Activated CD4-positive, CD25-positive, alpha-beta regulatory T cell treated with anti-CD3 and anti-CD28 coated beads, Interleukin-2, amount 50 U/mL, for 24 hours (primary cell): ENCODE measurements around the gene ENGASE.

Source experiments
- ATAC-seq, 2 donors: fragments of 150-1000 bp; cut with Tn5 transposase; one replicate each; pipeline ENCODE4 v1.10.0; 2021; ENCODE audit warnings: mild to moderate bottlenecking in 1 of 2, moderate library complexity in 1 of 2

ENGASE gene

DNA sequence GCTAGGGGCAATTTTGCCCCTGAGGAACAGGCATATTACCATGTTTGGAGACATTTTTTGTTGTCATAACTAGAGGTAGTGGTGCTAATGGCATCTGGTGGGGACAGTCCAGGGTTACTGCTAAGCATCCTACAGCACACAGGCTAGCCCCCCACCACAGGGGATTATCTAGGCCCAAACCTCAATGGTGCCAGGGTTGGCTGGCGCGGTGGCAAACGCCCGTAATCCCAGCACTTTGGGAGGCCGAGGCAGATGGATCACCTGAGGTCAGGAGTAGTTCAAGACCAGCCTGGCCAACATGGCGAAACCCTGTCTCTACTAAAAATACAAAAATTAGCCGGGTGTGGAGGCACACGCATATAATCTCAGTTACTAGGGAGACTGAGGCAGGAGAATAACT lies 35.5 kb upstream of the ENGASE start:
- ATAC-seq: no peak

DNA sequence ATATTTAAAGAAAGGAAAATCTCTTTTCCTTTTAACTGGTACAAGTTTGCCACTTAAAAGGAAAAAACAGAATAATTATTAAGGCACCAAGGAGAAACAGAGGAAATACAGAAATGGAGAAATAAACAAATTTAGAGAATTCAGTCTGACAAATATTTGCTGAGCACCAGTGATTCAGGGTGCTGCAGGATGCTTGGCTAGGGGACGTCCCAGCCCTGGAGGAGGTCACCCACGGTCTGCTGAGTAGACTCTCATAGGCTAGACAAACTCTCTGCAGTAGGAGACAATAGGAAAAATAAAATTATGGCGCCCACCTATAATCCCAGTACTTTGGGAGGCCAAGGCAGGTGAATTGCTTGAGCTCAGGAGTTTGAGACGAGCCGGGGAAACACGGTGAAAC lies 34.7 kb upstream of the ENGASE start:
- no peak for ATAC-seq

DNA sequence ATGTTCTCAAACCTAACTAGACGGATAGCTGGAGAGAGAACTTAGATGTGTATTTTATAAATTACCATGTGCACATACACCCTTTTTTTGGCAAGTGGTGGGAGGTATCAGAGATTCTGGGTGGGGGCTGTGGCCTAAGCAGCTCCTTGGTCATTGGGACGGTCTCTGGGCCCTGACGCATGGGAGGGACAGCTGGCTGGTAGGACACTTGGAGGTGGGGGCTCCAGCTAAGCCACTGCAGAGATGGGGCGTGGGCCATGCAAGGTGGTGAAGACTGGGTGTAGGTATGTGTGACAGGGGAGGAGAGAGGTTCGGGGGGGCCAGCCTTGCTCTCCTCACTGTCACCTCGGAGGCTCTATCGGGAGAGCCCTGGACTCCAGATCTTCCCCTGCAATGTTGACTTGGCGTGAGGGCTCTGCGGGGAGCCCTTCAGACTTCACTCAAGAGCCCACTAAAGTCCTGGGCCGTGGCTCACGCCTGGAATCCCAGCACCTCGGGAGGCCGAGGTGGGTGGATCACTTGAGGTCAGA lies 33.5 kb upstream of the ENGASE start:
- no peak for ATAC-seq

DNA sequence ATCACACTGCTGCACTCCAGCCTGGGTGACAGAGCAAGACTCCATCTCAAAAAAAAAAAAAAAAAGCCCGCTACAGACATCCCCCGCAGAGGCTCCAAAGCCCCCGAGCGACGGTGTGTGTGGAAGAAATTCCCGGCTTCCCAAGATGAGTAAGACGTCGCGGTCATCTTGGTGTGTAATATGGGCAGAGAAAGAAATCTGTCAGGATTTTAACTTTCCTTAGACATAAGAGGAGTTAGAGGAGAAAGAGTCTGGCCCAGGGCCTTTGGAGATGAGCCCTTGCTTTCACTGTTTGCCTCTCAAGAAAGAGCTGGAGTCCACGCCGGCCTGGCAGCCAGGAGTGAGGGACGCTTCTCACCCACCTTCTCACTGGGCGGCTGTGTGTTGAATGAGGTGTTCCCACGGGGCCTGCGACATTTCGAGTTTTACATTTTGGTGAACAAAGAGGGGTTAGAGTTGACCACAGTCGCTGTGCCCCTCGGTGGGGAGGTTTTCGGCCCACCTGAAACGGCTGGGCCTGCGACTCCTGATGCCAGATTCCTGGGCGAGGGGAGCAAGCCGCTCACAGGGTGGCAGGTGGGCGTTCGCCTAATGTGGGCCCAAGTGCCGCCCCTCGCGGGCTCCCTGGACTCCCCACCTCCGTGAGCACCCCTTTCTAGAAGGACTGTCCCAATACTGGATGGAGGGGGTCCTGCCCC lies 32.8 kb upstream of the ENGASE start:
- ATAC-seq: no peak

DNA sequence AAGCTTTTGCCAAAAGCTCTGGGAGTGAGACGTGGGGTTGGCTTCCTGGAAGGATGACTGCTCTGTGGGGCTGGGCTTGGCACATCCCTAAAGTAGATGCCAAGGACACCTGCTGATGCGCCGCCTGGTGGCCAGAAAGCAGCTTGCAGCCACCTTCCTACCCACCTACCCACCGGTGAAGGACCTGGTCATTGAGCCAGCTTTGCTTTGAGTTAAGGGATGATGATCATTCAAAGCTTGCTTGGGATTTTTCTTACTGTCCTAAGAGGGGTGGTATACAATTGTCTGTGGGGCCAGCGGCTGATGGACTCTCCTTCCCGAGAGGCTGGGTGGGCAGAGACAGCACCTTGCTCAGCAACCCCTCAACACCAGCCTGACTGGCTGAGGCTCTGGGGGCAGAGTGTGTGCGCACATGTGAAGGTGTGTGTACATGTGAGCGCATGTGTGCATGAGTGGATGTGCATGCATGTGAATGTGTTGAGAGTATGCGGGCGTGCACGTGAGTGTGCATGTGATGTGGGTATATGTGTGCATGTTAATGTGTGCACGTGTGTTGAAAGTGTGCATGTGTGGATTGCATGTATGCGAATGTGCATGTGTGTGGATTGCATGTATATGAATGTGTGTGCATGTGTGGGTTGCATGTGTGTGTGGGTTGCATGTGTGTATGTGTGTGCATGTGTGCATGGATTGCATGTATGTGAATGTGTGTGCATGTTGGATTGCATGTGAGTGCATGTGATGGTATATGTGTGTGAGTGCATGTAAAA lies 32.0 kb upstream of the ENGASE start:
- ATAC-seq: peak in 1 of 2 donors; percentile 52

DNA sequence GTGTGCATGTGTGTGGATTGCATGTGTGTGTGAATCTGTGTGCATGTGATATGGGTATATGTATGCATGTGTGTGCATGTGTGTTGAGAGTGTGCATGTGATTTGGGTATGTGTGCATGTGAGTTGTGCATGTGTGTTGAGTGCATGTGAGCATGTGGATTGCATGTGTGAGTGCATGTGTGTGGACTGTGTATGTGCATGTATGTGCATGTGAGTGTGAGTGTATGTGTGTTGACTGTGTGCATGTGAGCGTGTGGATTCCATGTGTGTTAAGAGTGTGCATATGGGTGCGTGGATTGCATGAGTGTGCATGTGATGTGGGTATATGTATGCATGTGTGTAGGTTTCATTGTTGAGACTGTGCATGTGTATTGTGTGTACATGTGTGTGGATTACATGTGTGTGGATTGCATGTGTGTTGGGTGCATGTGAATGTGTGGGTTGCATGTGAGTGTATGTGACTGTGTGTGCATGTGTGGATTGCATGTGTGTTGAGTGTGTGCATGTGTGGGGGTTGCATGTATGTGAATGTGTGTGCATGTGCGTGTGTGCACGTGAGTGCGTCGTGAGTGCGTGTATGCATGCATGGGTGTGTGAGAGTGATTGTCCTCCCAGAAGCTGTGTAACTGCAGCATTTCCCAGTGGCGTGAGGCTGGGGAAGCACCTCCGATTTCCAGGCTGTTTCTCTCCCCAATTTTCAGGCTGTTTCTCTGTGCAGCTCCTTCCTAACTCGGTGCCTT lies 31.3 kb upstream of the ENGASE start:
- ATAC-seq: no peak

DNA sequence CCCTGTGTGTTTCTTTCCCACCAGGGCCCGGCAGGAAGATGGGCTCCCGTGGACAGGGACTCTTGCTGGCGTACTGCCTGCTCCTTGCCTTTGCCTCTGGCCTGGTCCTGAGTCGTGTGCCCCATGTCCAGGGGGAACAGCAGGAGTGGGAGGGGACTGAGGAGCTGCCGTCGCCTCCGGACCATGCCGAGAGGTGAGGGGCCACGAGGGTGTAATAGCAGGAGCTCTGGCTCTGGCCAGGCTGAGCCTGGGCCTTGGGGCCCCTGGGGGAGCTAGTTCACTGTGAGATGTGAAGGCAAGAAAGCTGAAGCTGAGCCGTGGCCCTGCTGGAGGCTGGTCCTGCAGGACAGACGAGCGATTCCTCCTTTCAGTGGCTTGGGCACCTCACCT lies 30.7 kb upstream of the ENGASE start:
- no peak for ATAC-seq

DNA sequence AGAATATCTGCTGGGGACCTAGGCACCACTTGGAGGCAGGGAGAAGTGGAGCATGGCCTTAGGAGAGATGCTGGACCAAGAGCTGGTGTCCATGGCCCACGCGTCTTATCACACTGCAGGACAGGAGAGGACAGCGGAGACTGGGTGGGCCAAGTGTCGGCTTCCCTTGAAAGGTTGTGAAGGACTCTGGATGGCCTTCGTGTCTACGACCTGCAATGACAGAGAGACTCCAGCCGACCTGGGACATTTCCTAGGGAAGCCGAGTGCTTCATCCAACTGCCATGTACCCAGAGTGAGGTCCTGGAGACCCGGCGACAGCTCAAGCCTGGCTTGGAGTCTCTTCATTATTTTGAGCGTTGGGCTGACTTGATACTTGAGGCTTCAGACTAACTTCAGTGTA lies 30.2 kb upstream of the ENGASE start:
- ATAC-seq: no peak

DNA sequence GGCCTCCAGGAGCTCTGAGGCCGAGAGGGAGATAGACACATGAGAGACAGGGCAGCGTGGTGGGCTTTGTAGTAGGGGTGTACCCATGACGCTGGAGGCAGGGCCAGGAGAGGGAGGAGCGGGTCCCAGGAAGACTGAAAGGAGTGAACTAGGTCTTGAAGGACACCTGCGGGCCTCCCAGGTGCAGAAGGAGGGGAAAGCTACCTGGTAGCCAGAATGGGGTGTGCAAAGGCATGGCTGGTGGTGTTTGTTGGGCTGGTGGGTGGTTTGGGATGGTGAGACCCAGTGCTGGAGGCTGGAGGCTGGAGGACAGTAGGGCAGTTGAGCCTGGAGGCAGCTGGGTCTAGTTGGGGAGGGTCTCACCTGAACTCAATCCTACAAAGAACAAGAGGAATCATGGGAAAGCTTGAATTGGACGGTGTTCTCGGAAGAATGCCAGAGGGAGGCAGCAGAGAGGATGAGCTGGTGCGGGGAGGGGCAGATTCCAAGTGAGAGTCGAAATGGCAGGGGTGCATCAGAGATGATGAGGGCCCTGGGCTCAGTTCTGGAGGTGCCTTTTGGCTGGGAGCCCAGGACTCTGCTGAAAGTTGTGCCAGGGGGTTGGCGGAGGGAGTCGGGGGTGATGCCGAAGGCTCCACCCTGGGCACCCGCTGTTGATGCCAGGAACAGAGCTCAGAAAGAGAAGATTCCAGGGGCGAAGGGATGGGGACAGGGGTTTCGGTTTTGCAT lies 29.5 kb upstream of the ENGASE start:
- no peak for ATAC-seq

DNA sequence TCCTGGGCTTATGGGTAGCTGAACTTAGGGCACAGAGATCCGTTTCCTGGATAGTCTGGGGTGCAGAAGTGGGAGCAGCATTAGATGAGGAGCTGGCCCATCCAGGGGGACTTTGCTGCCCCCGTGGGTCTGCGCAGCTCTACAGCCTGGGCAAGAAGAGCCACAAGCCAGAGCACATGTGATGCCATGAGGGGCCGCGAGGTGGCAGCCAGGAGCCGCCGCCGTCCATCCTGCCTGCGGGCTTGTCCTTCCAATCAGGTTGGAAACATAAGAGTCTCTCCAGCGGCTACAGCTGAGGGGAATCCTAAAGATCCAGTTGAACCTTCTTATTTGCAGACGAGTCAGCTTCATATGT lies 28.8 kb upstream of the ENGASE start:
- ATAC-seq: peak; percentile 48 to 76

DNA sequence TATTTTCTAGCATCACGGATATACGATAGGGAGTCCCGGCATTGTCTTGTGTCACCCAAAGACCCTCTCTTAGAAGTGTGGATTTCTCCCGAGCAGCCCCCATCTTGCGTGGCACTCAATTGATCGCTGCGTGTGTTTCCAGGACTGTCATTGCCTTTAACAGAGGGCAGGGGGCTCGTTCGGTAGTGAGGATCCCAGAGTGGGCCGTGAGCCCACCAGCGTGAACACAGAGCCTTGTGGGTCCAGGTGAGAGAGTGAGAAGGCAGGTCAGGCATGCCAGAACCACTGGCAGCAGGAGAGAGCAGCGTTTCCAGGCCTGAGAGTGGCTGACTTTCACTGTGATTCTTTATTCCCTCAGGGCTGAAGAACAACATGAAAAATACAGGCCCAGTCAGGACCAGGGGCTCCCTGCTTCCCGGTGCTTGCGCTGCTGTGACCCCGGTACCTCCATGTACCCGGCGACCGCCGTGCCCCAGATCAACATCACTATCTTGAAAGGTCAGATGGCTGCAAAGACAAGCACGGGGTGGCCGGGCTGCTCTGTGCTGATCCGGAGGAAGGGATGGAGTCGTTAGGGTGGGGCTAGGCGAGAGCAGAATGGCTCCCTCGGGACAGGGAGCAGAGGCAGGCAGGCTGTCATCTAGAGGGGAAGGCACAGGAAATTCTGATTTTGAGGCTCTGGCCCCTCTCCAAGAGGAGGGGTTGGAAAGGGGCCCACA lies 28.3 kb upstream of the ENGASE start:
- no peak for ATAC-seq

DNA sequence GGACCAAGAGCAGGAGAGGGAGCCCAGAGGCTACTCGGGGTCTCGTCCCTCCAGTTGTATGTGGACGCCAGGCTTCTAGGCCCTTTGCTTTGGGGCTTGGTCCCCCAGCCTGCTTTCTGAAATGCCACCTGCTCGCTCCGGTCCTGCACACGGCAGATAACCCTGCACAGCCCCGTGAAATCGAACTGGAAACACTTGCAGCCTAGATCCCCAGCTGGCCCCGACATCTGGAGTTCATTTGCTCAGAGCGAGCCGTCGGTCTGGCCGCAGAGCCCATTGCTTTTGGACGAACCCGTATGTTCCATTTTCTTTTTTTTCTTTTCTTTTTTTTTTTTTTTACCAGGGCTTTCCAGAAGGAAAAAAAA lies 27.7 kb upstream of the ENGASE start:
- ATAC-seq: no peak

DNA sequence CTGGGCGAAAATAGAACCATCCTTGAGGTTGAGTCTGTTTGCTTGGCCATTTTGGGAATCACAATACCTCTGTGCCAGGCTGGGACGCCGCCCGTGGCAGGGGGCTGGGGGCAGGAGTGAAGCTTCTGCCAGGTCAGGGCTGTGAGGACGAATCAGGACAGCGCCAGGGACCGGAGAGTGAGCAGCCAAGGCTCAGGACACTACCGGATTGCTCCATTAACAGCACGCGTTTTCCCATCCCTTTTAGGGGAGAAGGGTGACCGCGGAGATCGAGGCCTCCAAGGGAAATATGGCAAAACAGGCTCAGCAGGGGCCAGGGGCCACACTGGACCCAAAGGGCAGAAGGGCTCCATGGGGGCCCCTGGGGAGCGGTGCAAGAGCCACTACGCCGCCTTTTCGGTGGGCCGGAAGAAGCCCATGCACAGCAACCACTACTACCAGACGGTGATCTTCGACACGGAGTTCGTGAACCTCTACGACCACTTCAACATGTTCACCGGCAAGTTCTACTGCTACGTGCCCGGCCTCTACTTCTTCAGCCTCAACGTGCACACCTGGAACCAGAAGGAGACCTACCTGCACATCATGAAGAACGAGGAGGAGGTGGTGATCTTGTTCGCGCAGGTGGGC lies 27.2 kb upstream of the ENGASE start:
- ATAC-seq: no peak

DNA sequence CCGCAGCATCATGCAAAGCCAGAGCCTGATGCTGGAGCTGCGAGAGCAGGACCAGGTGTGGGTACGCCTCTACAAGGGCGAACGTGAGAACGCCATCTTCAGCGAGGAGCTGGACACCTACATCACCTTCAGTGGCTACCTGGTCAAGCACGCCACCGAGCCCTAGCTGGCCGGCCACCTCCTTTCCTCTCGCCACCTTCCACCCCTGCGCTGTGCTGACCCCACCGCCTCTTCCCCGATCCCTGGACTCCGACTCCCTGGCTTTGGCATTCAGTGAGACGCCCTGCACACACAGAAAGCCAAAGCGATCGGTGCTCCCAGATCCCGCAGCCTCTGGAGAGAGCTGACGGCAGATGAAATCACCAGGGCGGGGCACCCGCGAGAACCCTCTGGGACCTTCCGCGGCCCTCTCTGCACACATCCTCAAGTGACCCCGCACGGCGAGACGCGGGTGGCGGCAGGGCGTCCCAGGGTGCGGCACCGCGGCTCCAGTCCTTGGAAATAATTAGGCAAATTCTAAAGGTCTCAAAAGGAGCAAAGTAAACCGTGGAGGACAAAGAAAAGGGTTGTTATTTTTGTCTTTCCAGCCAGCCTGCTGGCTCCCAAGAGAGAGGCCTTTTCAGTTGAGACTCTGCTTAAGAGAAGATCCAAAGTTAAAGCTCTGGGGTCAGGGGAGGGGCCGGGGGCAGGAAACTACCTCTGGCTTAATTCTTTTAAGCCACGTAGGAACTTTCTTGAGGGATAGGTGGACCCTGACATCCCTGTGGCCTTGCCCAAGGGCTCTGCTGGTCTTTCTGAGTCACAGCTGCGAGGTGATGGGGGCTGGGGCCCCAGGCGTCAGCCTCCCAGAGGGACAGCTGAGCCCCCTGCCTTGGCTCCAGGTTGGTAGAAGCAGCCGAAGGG lies 26.4 kb upstream of the ENGASE start:
- ATAC-seq: no peak

DNA sequence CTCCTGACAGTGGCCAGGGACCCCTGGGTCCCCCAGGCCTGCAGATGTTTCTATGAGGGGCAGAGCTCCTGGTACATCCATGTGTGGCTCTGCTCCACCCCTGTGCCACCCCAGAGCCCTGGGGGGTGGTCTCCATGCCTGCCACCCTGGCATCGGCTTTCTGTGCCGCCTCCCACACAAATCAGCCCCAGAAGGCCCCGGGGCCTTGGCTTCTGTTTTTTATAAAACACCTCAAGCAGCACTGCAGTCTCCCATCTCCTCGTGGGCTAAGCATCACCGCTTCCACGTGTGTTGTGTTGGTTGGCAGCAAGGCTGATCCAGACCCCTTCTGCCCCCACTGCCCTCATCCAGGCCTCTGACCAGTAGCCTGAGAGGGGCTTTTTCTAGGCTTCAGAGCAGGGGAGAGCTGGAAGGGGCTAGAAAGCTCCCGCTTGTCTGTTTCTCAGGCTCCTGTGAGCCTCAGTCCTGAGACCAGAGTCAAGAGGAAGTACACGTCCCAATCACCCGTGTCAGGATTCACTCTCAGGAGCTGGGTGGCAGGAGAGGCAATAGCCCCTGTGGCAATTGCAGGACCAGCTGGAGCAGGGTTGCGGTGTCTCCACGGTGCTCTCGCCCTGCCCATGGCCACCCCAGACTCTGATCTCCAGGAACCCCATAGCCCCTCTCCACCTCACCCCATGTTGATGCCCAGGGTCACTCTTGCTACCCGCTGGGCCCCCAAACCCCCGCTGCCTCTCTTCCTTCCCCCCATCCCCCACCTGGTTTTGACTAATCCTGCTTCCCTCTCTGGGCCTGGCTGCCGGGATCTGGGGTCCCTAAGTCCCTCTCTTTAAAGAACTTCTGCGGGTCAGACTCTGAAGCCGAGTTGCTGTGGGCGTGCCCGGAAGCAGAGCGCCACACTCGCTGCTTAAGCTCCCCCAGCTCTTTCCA lies 25.5 kb upstream of the ENGASE start:
- ATAC-seq: no peak

DNA sequence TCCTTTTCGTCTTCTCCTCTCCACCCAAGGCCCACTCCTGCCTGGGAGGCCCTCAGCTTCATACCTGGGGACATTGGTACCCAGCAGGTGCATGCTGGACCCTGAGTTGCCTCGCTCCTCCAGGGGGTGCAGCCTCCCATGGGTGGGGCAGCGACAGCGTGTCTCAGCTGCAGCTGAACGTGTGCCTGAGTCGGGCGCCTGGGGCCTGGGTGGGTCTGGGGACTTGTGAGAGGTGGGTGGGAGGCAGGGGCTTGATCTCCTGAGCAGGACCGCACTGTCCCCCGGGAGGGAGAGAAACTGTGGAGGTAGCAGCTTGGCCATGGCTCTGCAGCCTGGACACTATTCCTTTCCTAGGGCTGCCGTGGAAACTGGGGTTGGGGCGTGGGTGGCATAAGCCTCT lies 24.8 kb upstream of the ENGASE start:
- no peak for ATAC-seq

DNA sequence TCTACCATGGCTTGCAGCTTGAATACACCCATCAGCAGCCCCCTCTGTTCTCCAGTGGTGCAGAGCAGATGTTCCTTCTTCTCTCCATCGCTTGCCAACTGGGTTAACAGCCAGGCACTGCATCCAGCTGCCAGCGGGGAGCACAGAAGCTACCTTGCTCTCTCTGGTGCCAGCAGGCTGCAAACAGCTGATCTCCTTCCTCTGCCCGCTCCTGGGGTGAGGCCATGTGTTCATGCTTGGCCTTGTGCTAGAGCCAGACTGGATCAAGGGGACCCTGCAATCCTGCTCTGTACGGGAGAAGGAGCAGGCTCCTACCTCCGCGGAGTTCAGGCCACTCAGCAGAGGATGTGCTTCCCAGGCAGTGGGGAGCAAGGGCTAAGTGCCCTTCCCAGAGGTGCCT lies 24.1 kb upstream of the ENGASE start:
- ATAC-seq: no peak

DNA sequence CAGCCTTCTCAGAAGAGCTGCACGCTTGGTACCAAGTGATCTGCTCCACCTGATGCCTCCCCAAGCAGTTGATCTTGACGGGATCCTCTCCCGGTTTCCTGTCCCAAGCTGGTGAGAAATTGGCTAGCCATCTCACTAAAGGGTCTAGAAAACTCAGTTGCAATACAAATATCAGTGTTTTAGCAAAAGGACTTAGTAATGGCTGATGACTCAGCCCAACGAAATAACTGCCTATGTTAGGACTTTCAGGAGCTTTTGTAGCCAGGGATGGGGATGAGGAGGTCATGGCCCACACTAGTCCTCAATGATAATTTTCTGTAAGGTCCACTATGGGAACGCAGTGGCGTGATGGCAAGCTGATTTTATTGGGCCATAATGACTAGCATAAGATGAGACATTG lies 23.3 kb upstream of the ENGASE start:
- ATAC-seq: no peak

DNA sequence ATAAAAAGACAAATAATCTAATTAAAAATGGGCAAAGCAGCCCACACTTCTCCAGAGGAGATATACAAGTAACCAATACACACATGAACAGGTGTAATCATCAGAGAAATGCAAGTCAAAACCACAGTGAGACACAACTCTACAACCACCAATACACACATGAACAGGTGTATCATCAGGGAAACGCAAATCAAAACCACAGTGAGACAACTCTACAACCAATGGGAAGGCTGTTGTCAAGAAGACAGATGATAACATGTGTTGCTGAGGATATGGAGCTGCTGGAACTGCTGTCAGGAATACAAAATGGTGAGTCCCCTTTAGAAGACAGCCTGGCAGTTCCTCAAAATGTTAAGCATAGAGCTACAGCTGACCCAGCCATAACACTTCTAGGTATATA lies 22.5 kb upstream of the ENGASE start:
- ATAC-seq: no peak
